H1 (cell line): Measurements from ENCODE around the gene ANKS1B. TPM values are rescaled to one million over a fixed set of nuclear protein-coding genes. Genes with fewer than 3 reads are reported as not detected.

ENCODE experiments used
- CTCF ChIA-PET: fragments of 300-600 bp; sonication (Branson Sonifier 250); formaldehyde crosslinking; loops from one replicate; lab custom pipeline; 2021; ENCODE audit not compliant: partially characterized antibody; lab: Charles Lee
- POLR2A ChIA-PET: fragments of 300-600 bp; sonication (Branson Sonifier 250); formaldehyde crosslinking; loops from one replicate; lab custom pipeline; 2021; ENCODE audit warnings: inconsistent platforms; ENCODE audit not compliant: partially characterized antibody; lab: Charles Lee
- DNase-seq, 2 experiments: peaks; one replicate each; pipeline versions ENCODE4 v3.0.0 to v3.0.0-alpha.2; 2010 to 2022; ENCODE audit warnings: low spot score in 2 of 2, low read depth in 1 of 2, mixed read lengths in 1 of 2
- FAIRE-seq: peaks from 2 replicates; lab custom pipeline; 2011; peaks lifted over from hg19 to GRCh38; lab: Jason Lieb, UNC
- H2AFZ ChIP-seq: 2 replicates; pipeline ENCODE4 v1.8.1; 2012; ENCODE audit warnings: low read length, inconsistent platforms
- H2AK5ac ChIP-seq: 2 replicates; pipeline ENCODE4 v1.6.1; 2013; ENCODE audit warnings: low read depth, low read length
- H2BK120ac ChIP-seq: replicated peaks from 2 replicates; pipeline ENCODE3; 2013; ENCODE audit warnings: low read depth, low read length, inconsistent platforms
- H2BK12ac ChIP-seq: 2 replicates; pipeline ENCODE4 v1.6.1; 2013; ENCODE audit warnings: low read depth, low read length
- H2BK15ac ChIP-seq: 2 replicates; pipeline ENCODE4 v1.6.1; 2013; ENCODE audit warnings: low read length
- H2BK20ac ChIP-seq: 2 replicates; pipeline ENCODE4 v1.6.1; 2013; ENCODE audit warnings: low read length
- H2BK5ac ChIP-seq: 2 replicates; pipeline ENCODE4 v1.6.1; 2013; ENCODE audit warnings: low read depth, low read length
- H3K14ac ChIP-seq: 2 replicates; pipeline ENCODE4 v1.6.1; 2013; ENCODE audit warnings: inconsistent platforms; ENCODE audit not compliant: insufficient read length
- H3K18ac ChIP-seq: 2 replicates; pipeline ENCODE4 v1.6.1; 2013; ENCODE audit warnings: low read length; ENCODE audit errors: extremely low read depth
- H3K23ac ChIP-seq: 2 replicates; pipeline ENCODE4 v1.6.1; 2013; ENCODE audit warnings: inconsistent platforms; ENCODE audit not compliant: insufficient read length
- H3K23me2 ChIP-seq: 2 replicates; pipeline ENCODE4 v1.6.1; 2013; ENCODE audit warnings: low read depth, low read length
- H3K27ac ChIP-seq: 2 replicates; pipeline ENCODE4 v1.6.1; 2011; ENCODE audit warnings: low read depth, low read length, inconsistent platforms
- H3K27me3 ChIP-seq, 4 experiments: replicated peaks in 1 of 4; 1 replicate in 1 of 4; 2 replicates in 3 of 4; pipeline versions ENCODE4 v1.6.1 to v1.8.1; 2011 to 2013; ENCODE audit warnings: low read length in 3 of 4, mild to moderate bottlenecking in 3 of 4, inconsistent platforms in 2 of 4, mixed read lengths in 2 of 4, moderate library complexity in 1 of 4; ENCODE audit not compliant: control insufficient read depth in 3 of 4, insufficient read depth in 3 of 4; ENCODE audit errors: extremely low read depth in 1 of 4
- H3K36me3 ChIP-seq, 4 experiments: 2 replicates each; pipeline versions ENCODE4 v1.6.1 to v1.8.1; 2011 to 2013; ENCODE audit warnings: mild to moderate bottlenecking in 4 of 4, low read length in 3 of 4, moderate library complexity in 2 of 4, control low read depth in 1 of 4, inconsistent platforms in 1 of 4; ENCODE audit not compliant: insufficient read depth in 4 of 4, control insufficient read depth in 2 of 4
- H3K4ac ChIP-seq: replicated peaks from 2 replicates; pipeline ENCODE3; 2013; ENCODE audit warnings: low read length, low read depth, mixed read lengths, inconsistent platforms; ENCODE audit not compliant: insufficient read length
- H3K4me1 ChIP-seq, 4 experiments: replicated peaks in 1 of 4; 1 replicate in 1 of 4; 2 replicates in 3 of 4; pipeline versions ENCODE4 v1.6.1 to v1.8.1; 2011 to 2013; ENCODE audit warnings: low read length in 3 of 4, inconsistent platforms in 2 of 4, mixed read lengths in 1 of 4; ENCODE audit not compliant: insufficient read depth in 4 of 4, control insufficient read depth in 3 of 4
- H3K4me2 ChIP-seq, 2 experiments: 2 replicates each; pipeline versions ENCODE4 v1.6.1 to v1.8.1; 2011 to 2013; ENCODE audit warnings: low read depth in 2 of 2, low read length in 2 of 2, control low read depth in 1 of 2, inconsistent platforms in 1 of 2, mild to moderate bottlenecking in 1 of 2; ENCODE audit not compliant: insufficient read depth in 1 of 2
- H3K4me3 ChIP-seq, 4 experiments: fragments of 200-600, 300-600 bp in 1 of 4; sonication (generic), shearing (Covaris generic), sonication (Bioruptor Twin) in 1 of 4; 2 replicates each; pipeline versions ENCODE4 v1.5.1 to v1.8.1; 2011 to 2016; ENCODE audit warnings: low read length in 4 of 4, low read depth in 3 of 4, control low read depth in 2 of 4, inconsistent platforms in 2 of 4, mild to moderate bottlenecking in 2 of 4, mixed read lengths in 1 of 4, moderate library complexity in 1 of 4; ENCODE audit not compliant: insufficient read depth in 2 of 4; ENCODE audit errors: extremely low read depth in 1 of 4
- H3K56ac ChIP-seq: replicated peaks from 2 replicates; pipeline ENCODE3; 2013; ENCODE audit warnings: low read depth, mild to moderate bottlenecking, mixed read lengths, low read length, inconsistent platforms; ENCODE audit not compliant: insufficient read length
- H3K79me1 ChIP-seq: 2 replicates; pipeline ENCODE4 v1.6.1; 2013; ENCODE audit warnings: low read depth, low read length, control low read depth
- H3K79me2 ChIP-seq, 2 experiments: 2 replicates each; pipeline versions ENCODE4 v1.6.1 to v1.8.1; 2012 to 2013; ENCODE audit warnings: low read length in 2 of 2, mild to moderate bottlenecking in 2 of 2, inconsistent platforms in 1 of 2; ENCODE audit not compliant: insufficient read depth in 2 of 2, control insufficient read depth in 1 of 2
- H3K9ac ChIP-seq, 4 experiments: replicated peaks in 1 of 4; 1 replicate in 1 of 4; 2 replicates in 3 of 4; pipeline versions ENCODE4 v1.6.1 to v1.8.1; 2011 to 2013; ENCODE audit warnings: low read depth in 3 of 4, low read length in 3 of 4, control low read depth in 2 of 4, mild to moderate bottlenecking in 2 of 4, moderate library complexity in 2 of 4, inconsistent platforms in 1 of 4; ENCODE audit errors: extremely low read depth in 1 of 4
- H3K9me3 ChIP-seq, 2 experiments: 2 replicates each; pipeline versions ENCODE4 v1.6.1 to v1.8.1; 2012 to 2013; ENCODE audit warnings: mild to moderate bottlenecking in 2 of 2, moderate library complexity in 2 of 2, control low read depth in 1 of 2, inconsistent platforms in 1 of 2, low read depth in 1 of 2, low read length in 1 of 2, mixed read lengths in 1 of 2; ENCODE audit not compliant: insufficient read depth in 2 of 2
- H4K20me1 ChIP-seq, 2 experiments: replicated peaks in 1 of 2; 2 replicates each; pipeline versions ENCODE3 to v1.8.1; 2011 to 2013; ENCODE audit warnings: inconsistent platforms in 2 of 2, low read length in 2 of 2, mild to moderate bottlenecking in 1 of 2; ENCODE audit not compliant: insufficient read depth in 2 of 2, control insufficient read depth in 1 of 2
- H4K5ac ChIP-seq: 2 replicates; pipeline ENCODE4 v1.6.1; 2013; ENCODE audit warnings: low read length, low read depth, mixed read lengths, inconsistent platforms; ENCODE audit not compliant: insufficient read length
- H4K8ac ChIP-seq: 2 replicates; pipeline ENCODE4 v1.8.0; 2013; ENCODE audit warnings: mild to moderate bottlenecking, moderate library complexity, low read length, inconsistent platforms; ENCODE audit not compliant: insufficient read depth; ENCODE audit errors: extremely low read depth
- H4K91ac ChIP-seq: replicated peaks from 2 replicates; pipeline ENCODE3; 2013; ENCODE audit warnings: low read length, mixed read lengths, inconsistent platforms; ENCODE audit not compliant: insufficient read length
- CTBP2 ChIP-seq: IDR thresholded peaks from 2 replicates; pipeline ENCODE4 v1.7.0; 2011; ENCODE audit warnings: borderline replicate concordance, mild to moderate bottlenecking, moderate library complexity, mixed read lengths, low read length; ENCODE audit not compliant: insufficient read depth, insufficient read length
- WGBS, 2 experiments: shearing (Covaris generic) in 1 of 2; methylation state at CpG; one replicate each; pipeline versions ENCODE4 v1.1.6 to v1.1.7; 2013 to 2015; ENCODE audit warnings: low lambda C conversion rate in 2 of 2, mixed read lengths in 2 of 2, inconsistent platforms in 1 of 2, low coverage in 1 of 2, missing lambda C conversion rate in 1 of 2; ENCODE audit not compliant: insufficient replicate concordance in 2 of 2, insufficient coverage in 1 of 2, insufficient read length in 1 of 2; ENCODE audit errors: extremely low coverage in 1 of 2, missing lambda C conversion rate in 1 of 2; 5-methylcytosine and 5-hydroxymethylcytosine counted together
- polyA plus RNA-seq, 7 experiments: library from polyadenylated mRNA; depleted of rRNA in 3 of 7; stranded (reverse) in 5 of 7; unstranded in 2 of 7; fragments of >200 nt in 5 of 7; fragments of 200-250 nt in 2 of 7; gene quantifications; 1 replicate in 5 of 7; 2 replicates in 1 of 7; 4 replicates in 1 of 7; pipeline versions ENCODE4 v1.2.1 to v1.2.3, GENCODE V29; 2011 to 2013; ENCODE audit warnings: missing spikeins in 2 of 7, mixed read lengths in 2 of 7
- total RNA-seq: library from RNA; stranded (reverse); fragmentation: NEBNext Ultra II Directional; extraction: Animal tissue kit (Norgen Biotek cat#: 25700); gene quantifications from 2 replicates; pipeline ENCODE4 v1.2.1, GENCODE V29; 2021

ANKS1B gene
- total and polyA plus RNA-seq, 2 of the 8 experiments (the other 6 are each of a cell fraction or from before 2014, with no cell fraction given): 2.7 to 6.1 TPM

GRCh38 chr12:99713946-99714520, 270.7 kb downstream of the ANKS1B start:
- Histone ChIP-seq H2BK120ac (peak overlapping the region; percentile 72), H3K56ac (no peak overlapping the region), H4K8ac (no peak overlapping the region), H3K79me2 (no peaks in the 10 kb centered on the region), H3K4ac (no peak overlapping the region), H2BK5ac (peak overlapping the region; percentile 44; the same call in 1 of the 2 replicates), H3K4me1 (no peaks in the 10 kb centered on the region), H4K91ac (no peak overlapping the region), H3K23ac (no peak overlapping the region), H3K27ac (no peak overlapping the region), H2AFZ (no peak overlapping the region), H3K9me3 (no peaks in the 10 kb centered on the region), H3K79me1 (no peaks in the 10 kb centered on the region), H4K5ac (no peak overlapping the region), H3K4me2 (no peak overlapping the region), H3K23me2 (no peaks in the 10 kb centered on the region), H3K18ac (no peak overlapping the region), H2BK12ac (no peak overlapping the region), H2BK15ac (no peak overlapping the region), H4K20me1 (no peaks in the 10 kb centered on the region), H3K36me3 (no peaks in the 10 kb centered on the region), H2AK5ac (no peak overlapping the region), H3K4me3 (no peak overlapping the region), H3K27me3 (peaks cover 0 to 1% (median 0%) of the 10 kb centered on the region in 4 experiments; a peak in 1 of 7 replicates), H2BK20ac (no peak overlapping the region), H3K14ac (no peak overlapping the region), H3K9ac (no peak overlapping the region)
- CTCF ChIA-PET: no interaction called here
- DNase-seq (no peak), FAIRE-seq (no peak)
- POLR2A ChIA-PET: no interaction called here
- TF ChIP-seq CTBP2: no peak
- 59% methylated on average over 3 of the region's 3 CpGs; no CpG with 5 or more reads in 1 of the 2 experiments for WGBS, 2 experiments
